ENCODE measurements around the gene CCDC154.

The CCDC154 gene

GRCh38 chr16:1439058-1439698, 5.2 kb downstream of the CCDC154 start:
- TF ChIP-seq Cebpa-rat (IDR thresholded peaks at IDR 0.05) = no peak
- H3K27me3 ChIP-seq = no peaks in the 10 kb centered on the region

GRCh38 chr16:1438229-1439057, 5.9 kb downstream of the CCDC154 start:
- Histone ChIP-seq H4K20me1 (no peaks in the 10 kb centered on the region), H3K27me3 (no peaks in the 10 kb centered on the region), H3K9ac (peak overlapping the region in 2 of 11 experiments; percentile 44 to 47; a peak in 1 of 22 replicates), H3K4me2 (peak overlapping the region in 6 of 11 experiments; percentile 17 to 52 (median 42); a peak in 9 of 22 replicates), H3K4me3 (no peak overlapping the region), H3K36me3 (no peaks in the 10 kb centered on the region; a peak in 2 of 22 replicates), H3K9me3 (replicated peaks in 1 of 11) (no peaks in the 10 kb centered on the region), H3K4me1 (peaks cover 4 to 83% (median 64%) of the 10 kb centered on the region in 10 experiments; a peak in 18 of 20 replicates), H3K27ac (peak overlapping the region in 3 of 11 experiments; percentile 31 to 41 (median 40); a peak in 5 of 22 replicates)
- no peak for TF ChIP-seq Cebpa-rat (IDR thresholded peaks at IDR 0.05)

More at GRCh38 chr16:1439058-1439698, 5.2 kb downstream of the CCDC154 start:
- Histone ChIP-seq H3K36me3 (no peaks in the 10 kb centered on the region; a peak in 2 of 22 replicates), H3K9me3 (replicated peaks in 1 of 11) (no peaks in the 10 kb centered on the region), H3K4me2 (peak overlapping the region in 6 of 11 experiments; percentile 1 to 52 (median 36); a peak in 10 of 22 replicates), H3K4me3 (no peak overlapping the region), H3K4me1 (peaks cover 1 to 83% (median 64%) of the 10 kb centered on the region in 10 experiments; a peak in 19 of 20 replicates), H4K20me1 (no peaks in the 10 kb centered on the region), H3K9ac (peak overlapping the region in 2 of 11 experiments; percentile 28 to 47; a peak in 2 of 22 replicates), H3K27ac (peak overlapping the region in 4 of 11 experiments; percentile 31 to 43 (median 40); a peak in 7 of 22 replicates)

GRCh38 chr16:1437606-1438005, 6.8 kb downstream of the CCDC154 start:
- H3K4me1 ChIP-seq = peaks cover 12 to 83% (median 65%) of the 10 kb centered on the region in 10 experiments
- no peaks in the 10 kb centered on the region; a peak in 1 of 22 replicates for H3K27me3 ChIP-seq
- peak overlapping the region in 4 of 11 experiments; percentile 27 to 49 (median 36); a peak in 1 of 22 replicates for H3K4me2 ChIP-seq
- H3K9ac ChIP-seq = peak overlapping the region in 1 of 11 experiments; percentile 33; a peak in 2 of 22 replicates
- no peaks in the 10 kb centered on the region for H3K9me3 ChIP-seq (replicated peaks in 1 of 11)
- peak overlapping the region in 1 of 11 experiments; percentile 18; a peak in 1 of 22 replicates for H3K27ac ChIP-seq
- H4K20me1 ChIP-seq = no peaks in the 10 kb centered on the region
- H3K4me3 ChIP-seq = no peak overlapping the region
- H3K36me3 ChIP-seq = no peaks in the 10 kb centered on the region; a peak in 1 of 22 replicates
- no peak for TF ChIP-seq Cebpa-rat (IDR thresholded peaks at IDR 0.05)

- H3K4me3 ChIP-seq = no peak overlapping the region
- H3K4me1 ChIP-seq = peaks cover 16 to 84% (median 72%) of the 10 kb centered on the region in 10 experiments
- H4K20me1 ChIP-seq = no peaks in the 10 kb centered on the region
- H3K27ac ChIP-seq = peak overlapping the region in 2 of 11 experiments; percentile 4 to 15; a peak in 2 of 22 replicates
- H3K9ac ChIP-seq = 0 out of 22 replicates have a peak overlapping the region, but pooled peaks of 2 of the 11 experiments have one; percentile 9 to 41
- H3K36me3 ChIP-seq = no peaks in the 10 kb centered on the region; a peak in 1 of 22 replicates
- peaks cover 0 to under 1% (median 0%) of the 10 kb centered on the region in 11 experiments; a peak in 1 of 22 replicates for H3K27me3 ChIP-seq
- no peaks in the 10 kb centered on the region for H3K9me3 ChIP-seq (replicated peaks in 1 of 11)
- TF ChIP-seq Cebpa-rat (IDR thresholded peaks at IDR 0.05) = no peak
- peak overlapping the region in 7 of 11 experiments; percentile 6 to 41 (median 30); a peak in 12 of 22 replicates for H3K4me2 ChIP-seq
These were observed 7.5 kb downstream of the CCDC154 start for GRCh38 chr16:1436731-1437355.

- H3K9me3 ChIP-seq (replicated peaks in 1 of 11) = no peaks in the 10 kb centered on the region
- peak overlapping the region in 2 of 11 experiments; percentile 4 to 15; a peak in 2 of 22 replicates for H3K27ac ChIP-seq
- 0 out of 22 replicates have a peak overlapping the region, but pooled peaks of 3 of the 11 experiments have one; percentile 9 to 41 (median 14) for H3K9ac ChIP-seq
- peak overlapping the region in 6 of 11 experiments; percentile 6 to 41 (median 30); a peak in 9 of 22 replicates for H3K4me2 ChIP-seq
- peaks cover 0 to 4% (median 0%) of the 10 kb centered on the region in 11 experiments; a peak in 1 of 22 replicates for H3K27me3 ChIP-seq
- no peaks in the 10 kb centered on the region for H4K20me1 ChIP-seq
- no peak for TF ChIP-seq Cebpa-rat (IDR thresholded peaks at IDR 0.05)
- H3K4me1 ChIP-seq = peaks cover 23 to 84% (median 74%) of the 10 kb centered on the region in 10 experiments
- no peaks in the 10 kb centered on the region; a peak in 1 of 22 replicates for H3K36me3 ChIP-seq
- no peak overlapping the region for H3K4me3 ChIP-seq
These were observed 8.2 kb downstream of the CCDC154 start for GRCh38 chr16:1435921-1436697.

GRCh38 chr16:1434644-1435592, 9.4 kb downstream of the CCDC154 start:
- no peak for TF ChIP-seq Cebpa-rat (IDR thresholded peaks at IDR 0.05)
- no peak overlapping the region for H3K4me3 ChIP-seq
- no peak overlapping the region; a peak in 1 of 22 replicates for H3K9ac ChIP-seq
- no peaks in the 10 kb centered on the region for H4K20me1 ChIP-seq
- peaks cover 0 to 4% (median 0%) of the 10 kb centered on the region in 11 experiments; a peak in 1 of 22 replicates for H3K27me3 ChIP-seq
- no peaks in the 10 kb centered on the region; a peak in 1 of 22 replicates for H3K36me3 ChIP-seq
- no peak overlapping the region; a peak in 1 of 22 replicates for H3K27ac ChIP-seq
- peaks cover 35 to 92% (median 83%) of the 10 kb centered on the region in 10 experiments for H3K4me1 ChIP-seq
- peak overlapping the region in 2 of 11 experiments; percentile 6 to 8; a peak in 1 of 22 replicates for H3K4me2 ChIP-seq
- no peaks in the 10 kb centered on the region for H3K9me3 ChIP-seq (replicated peaks in 1 of 11)

GRCh38 chr16:1433756-1434155, 10.6 kb downstream of the CCDC154 start:
- Histone ChIP-seq H3K27ac (peak overlapping the region in 9 of 11 experiments; percentile 39 to 84 (median 78); a peak in 17 of 22 replicates), H3K36me3 (no peaks in the 10 kb centered on the region; a peak in 1 of 22 replicates), H3K4me3 (peak overlapping the region in 8 of 10 experiments; percentile 43 to 66 (median 55); a peak in 15 of 20 replicates), H3K27me3 (peaks cover 0 to 4% (median 0%) of the 10 kb centered on the region in 11 experiments; a peak in 1 of 22 replicates), H3K4me2 (peak overlapping the region; percentile 67 to 99 (median 94); a peak in 21 of 22 replicates), H3K4me1 (peaks cover 46 to 92% (median 84%) of the 10 kb centered on the region in 10 experiments), H3K9ac (peak overlapping the region in 10 of 11 experiments; percentile 43 to 80 (median 78); a peak in 18 of 22 replicates), H3K9me3 (replicated peaks in 1 of 11) (no peaks in the 10 kb centered on the region), H4K20me1 (no peaks in the 10 kb centered on the region)
- no peak for TF ChIP-seq Cebpa-rat (IDR thresholded peaks at IDR 0.05)
